Mammary epithelial cell (primary cell): Measurements from ENCODE around the gene CTTNBP2NL.

Experiments
- EZH2 ChIP-seq: IDR thresholded peaks from 2 replicates; pipeline ENCODE4 v1.6.1; 2012; ENCODE audit warnings: low read length, inconsistent platforms, borderline replicate concordance
- TF ChIP-seq, protein P1 (sequence below), 2 donors: IDR thresholded peaks in 1 of 2; conservative IDR thresholded peaks in 1 of 2; 2 replicates each; pipeline ENCODE4 v1.5.1; 2011 to 2012; ENCODE audit warnings: inconsistent platforms in 2 of 2, low read length in 2 of 2, mild to moderate bottlenecking in 2 of 2, control low read depth in 1 of 2, low read depth in 1 of 2; ENCODE audit not compliant: insufficient read depth in 1 of 2; ENCODE audit errors: extremely low read depth in 1 of 2

DNA sequence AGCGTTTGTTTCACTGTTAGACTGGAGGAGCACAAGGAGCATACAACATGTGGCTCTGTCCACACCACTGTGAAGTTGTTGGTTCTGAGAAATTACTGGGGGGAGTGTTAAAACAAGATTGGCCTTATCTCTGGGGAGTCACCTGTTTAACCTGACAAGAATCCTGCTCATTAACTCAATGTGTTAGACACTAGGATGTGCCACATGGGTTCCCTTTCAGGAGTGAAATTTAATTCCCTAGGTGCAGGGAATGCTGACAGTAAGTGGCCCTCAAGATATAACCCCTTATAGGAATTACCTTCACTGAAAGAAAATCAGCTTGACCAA is 66.9 kb downstream of the CTTNBP2NL start:
- no peak for TF ChIP-seq EZH2
- TF ChIP-seq, protein P1, sequence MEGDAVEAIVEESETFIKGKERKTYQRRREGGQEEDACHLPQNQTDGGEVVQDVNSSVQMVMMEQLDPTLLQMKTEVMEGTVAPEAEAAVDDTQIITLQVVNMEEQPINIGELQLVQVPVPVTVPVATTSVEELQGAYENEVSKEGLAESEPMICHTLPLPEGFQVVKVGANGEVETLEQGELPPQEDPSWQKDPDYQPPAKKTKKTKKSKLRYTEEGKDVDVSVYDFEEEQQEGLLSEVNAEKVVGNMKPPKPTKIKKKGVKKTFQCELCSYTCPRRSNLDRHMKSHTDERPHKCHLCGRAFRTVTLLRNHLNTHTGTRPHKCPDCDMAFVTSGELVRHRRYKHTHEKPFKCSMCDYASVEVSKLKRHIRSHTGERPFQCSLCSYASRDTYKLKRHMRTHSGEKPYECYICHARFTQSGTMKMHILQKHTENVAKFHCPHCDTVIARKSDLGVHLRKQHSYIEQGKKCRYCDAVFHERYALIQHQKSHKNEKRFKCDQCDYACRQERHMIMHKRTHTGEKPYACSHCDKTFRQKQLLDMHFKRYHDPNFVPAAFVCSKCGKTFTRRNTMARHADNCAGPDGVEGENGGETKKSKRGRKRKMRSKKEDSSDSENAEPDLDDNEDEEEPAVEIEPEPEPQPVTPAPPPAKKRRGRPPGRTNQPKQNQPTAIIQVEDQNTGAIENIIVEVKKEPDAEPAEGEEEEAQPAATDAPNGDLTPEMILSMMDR (conservative IDR thresholded peaks at IDR 0.05 in 1 of 2, IDR thresholded peaks at IDR 0.05 in 1 of 2; ENCODE audit: extremely low read depth in 1 of 2, insufficient read depth in 1 of 2, low read depth in 1 of 2, low read length in 2 of 2): no peak
